C4-2B (cell line): Measurements from ENCODE around the gene CCDC57.
A peak's percentile ranks its signal among the peaks of the same experiment; 100 is the strongest.

Source experiments
- H3K27ac ChIP-seq: fragments of 450-650 bp; 2 replicates; pipeline ENCODE4 v1.5.1; 2017
- CTCF ChIP-seq: fragments of 450-650 bp; conservative IDR thresholded peaks from 2 replicates; pipeline ENCODE4 v1.5.1; 2017; ENCODE audit warnings: mild to moderate bottlenecking
- ZFX ChIP-seq: fragments of 450-650 bp; IDR thresholded peaks from 2 replicates; pipeline ENCODE4 v1.6.1; 2017

The CCDC57 gene

GRCh38 chr17:82204831-82205719 lies 7.6 kb downstream of the CCDC57 start:
- TF ChIP-seq CTCF (no peak), ZFX (no peak)
- peak overlapping the region; percentile 55 for H3K27ac ChIP-seq

GRCh38 chr17:82203920-82204319 lies 8.7 kb downstream of the CCDC57 start:
- H3K27ac ChIP-seq, result peak overlapping the region; percentile 55; the same call in 1 of the 2 replicates
- TF ChIP-seq ZFX (no peak), CTCF (no peak)

- H3K27ac ChIP-seq, result no peak overlapping the region
- TF ChIP-seq CTCF (no peak), ZFX (no peak)
Observed at GRCh38 chr17:82202981-82203380, 9.7 kb downstream of the CCDC57 start.

GRCh38 chr17:82201498-82201910 lies 11.1 kb downstream of the CCDC57 start:
- H3K27ac ChIP-seq, result no peak overlapping the region
- TF ChIP-seq CTCF (no peak), ZFX (no peak)

GRCh38 chr17:82200743-82201497 lies 11.7 kb downstream of the CCDC57 start:
- TF ChIP-seq CTCF, result no peak
- no peak for TF ChIP-seq ZFX
- H3K27ac ChIP-seq, result no peak overlapping the region

GRCh38 chr17:82200135-82200534 lies 12.5 kb downstream of the CCDC57 start:
- TF ChIP-seq CTCF (no peak), ZFX (no peak)
- no peak overlapping the region for H3K27ac ChIP-seq

GRCh38 chr17:82199496-82199895 lies 13.1 kb downstream of the CCDC57 start:
- H3K27ac ChIP-seq, result no peak overlapping the region
- TF ChIP-seq CTCF, result no peak
- TF ChIP-seq ZFX, result no peak
